HG03135 (cell line): ENCODE results near the gene CCDC177.

ENCODE experiments used
- ATAC-seq: cut with Tn5 transposase; IDR thresholded peaks from one replicate; pipeline ENCODE4 v1.9.1; 2021; ENCODE audit warnings: mild to moderate bottlenecking, moderate library complexity; ENCODE audit not compliant: unreplicated experiment

Gene CCDC177

GRCh38 chr14:69531135-69531534 lies 43.5 kb downstream of the CCDC177 start:
- no peak for ATAC-seq

GRCh38 chr14:69530095-69530494 lies 44.6 kb downstream of the CCDC177 start:
- ATAC-seq, result no peak

DNA sequence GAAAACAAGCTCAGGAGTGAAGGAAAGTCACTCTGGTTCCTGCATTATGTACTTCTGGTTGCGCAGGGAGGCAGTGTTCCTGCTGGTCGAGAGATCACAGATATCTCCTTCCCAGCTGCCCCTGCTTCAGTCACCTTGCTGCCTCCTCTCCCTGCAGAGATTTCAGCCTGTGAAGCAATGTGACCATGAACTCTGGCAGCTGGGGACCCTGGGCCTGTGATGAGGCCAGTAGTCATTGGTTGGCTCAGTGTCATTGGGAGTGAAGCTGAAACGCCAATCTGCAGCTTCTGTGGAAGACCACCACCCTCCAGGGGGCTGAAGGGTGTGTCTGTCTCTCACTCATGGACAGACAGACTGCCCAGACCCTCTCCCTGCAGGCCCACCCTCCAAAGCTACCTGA lies 45.1 kb downstream of the CCDC177 start:
- no peak for ATAC-seq

- ATAC-seq, result no peak
These were observed 45.7 kb downstream of the CCDC177 start for GRCh38 chr14:69528930-69529329.

- no peak for ATAC-seq
These were observed 46.5 kb downstream of the CCDC177 start for GRCh38 chr14:69528143-69528542.

GRCh38 chr14:69527635-69528034 lies 47.0 kb downstream of the CCDC177 start:
- ATAC-seq, result no peak

DNA sequence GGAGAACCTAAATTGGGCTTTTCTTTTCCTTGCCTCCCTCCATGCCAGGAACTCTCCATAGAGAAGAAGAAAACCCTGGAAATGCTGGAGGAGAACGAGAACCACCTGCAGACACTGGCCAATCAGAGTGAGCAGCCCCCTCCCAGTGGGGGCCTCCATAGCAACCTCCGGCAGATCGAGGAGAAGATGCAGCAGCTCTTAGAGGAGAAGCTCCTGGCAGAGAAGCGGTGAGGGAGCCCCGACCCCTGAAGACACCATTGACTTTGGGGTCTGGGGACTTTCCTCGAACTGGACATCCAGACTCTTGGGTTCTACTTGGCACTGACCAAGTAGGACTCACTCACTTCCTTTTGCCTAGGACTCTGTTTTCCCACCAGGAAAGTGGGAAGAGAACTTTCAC lies 48.8 kb downstream of the CCDC177 start:
- no peak for ATAC-seq

GRCh38 chr14:69522026-69522425 lies 52.6 kb downstream of the CCDC177 start:
- no peak for ATAC-seq
